Tibial artery (tissue), 4 donors: ENCODE data around the gene CDH4.

Source experiments
- DNase-seq, 2 donors: peaks; one replicate each; pipeline ENCODE4 v3.0.0-alpha.2; 2019
- H3K27ac ChIP-seq, 2 donors: fragments of 200-600 bp; sonication (generic) in 1 of 2; 1 replicate in 1 of 2; 2 replicates in 1 of 2; pipeline ENCODE4 v1.5.1; 2018 to 2019; ENCODE audit warnings: mild to moderate bottlenecking in 1 of 2
- H3K27me3 ChIP-seq, 2 donors: fragments of 200-600 bp; sonication (generic) in 1 of 2; one replicate each; pipeline versions ENCODE4 v1.5.1 to v1.6.0; 2016 to 2019
- H3K36me3 ChIP-seq, 3 donors: fragments of 200-600 bp; sonication (generic) in 2 of 3; one replicate each; pipeline ENCODE4 v1.5.1; 2016 to 2019; ENCODE audit warnings: mild to moderate bottlenecking in 2 of 3
- H3K4me1 ChIP-seq, 4 donors: fragments of 200-600 bp; sonication (generic) in 2 of 4; 1 replicate in 3 of 4; 2 replicates in 1 of 4; pipeline ENCODE4 v1.5.1; 2016 to 2019
- H3K4me3 ChIP-seq, 2 donors: fragments of 200-600 bp; sonication (generic) in 1 of 2; 1 replicate in 1 of 2; 2 replicates in 1 of 2; pipeline ENCODE4 v1.5.1; 2018 to 2019; ENCODE audit warnings: mild to moderate bottlenecking in 2 of 2
- H3K9me3 ChIP-seq, 3 donors: fragments of 200-600 bp; sonication (generic) in 1 of 3; one replicate each; pipeline ENCODE4 v1.5.1; 2016 to 2019
- CTCF ChIP-seq, 2 experiments: fragments of 200-600 bp in 1 of 2; fragments of 450-650 bp in 1 of 2; IDR thresholded peaks; one replicate each; pipeline ENCODE4 v1.5.1; 2017 to 2019; ENCODE audit warnings: antibody characterized with exemption in 2 of 2, mild to moderate bottlenecking in 1 of 2, moderate library complexity in 1 of 2
- intact Hi-C: fragments of 100-400 bp; cut with DNase I; formaldehyde crosslinking; loops from one replicate; pipeline ENCODE4 v1.15.0; 2023; ENCODE audit warnings: low total_unique reads

CDH4 gene

GRCh38 chr20:61556673-61557072 lies 304.6 kb downstream of the CDH4 start:
- DNase-seq, result no peak
- Histone ChIP-seq H3K36me3 (no peaks in the 10 kb centered on the region), H3K4me1 (no peaks in the 10 kb centered on the region), H3K27ac (no peak overlapping the region), H3K4me3 (no peak overlapping the region), H3K9me3 (peaks cover 0 to 5% (median 0%) of the 10 kb centered on the region in 3 donors), H3K27me3 (no peaks in the 10 kb centered on the region)
- intact Hi-C loops, result no loop called here
- TF ChIP-seq CTCF (IDR thresholded peaks at IDR 0.05), result no peak

- Histone ChIP-seq H3K9me3 (peaks cover 0 to 5% (median 0%) of the 10 kb centered on the region in 3 donors), H3K36me3 (no peaks in the 10 kb centered on the region), H3K27ac (no peak overlapping the region), H3K27me3 (no peaks in the 10 kb centered on the region), H3K4me1 (no peaks in the 10 kb centered on the region), H3K4me3 (no peak overlapping the region)
- DNase-seq, result no peak
- intact Hi-C loops, result no loop called here
- no peak for TF ChIP-seq CTCF (IDR thresholded peaks at IDR 0.05)
These were observed 305.6 kb downstream of the CDH4 start for GRCh38 chr20:61557621-61558020.

DNA sequence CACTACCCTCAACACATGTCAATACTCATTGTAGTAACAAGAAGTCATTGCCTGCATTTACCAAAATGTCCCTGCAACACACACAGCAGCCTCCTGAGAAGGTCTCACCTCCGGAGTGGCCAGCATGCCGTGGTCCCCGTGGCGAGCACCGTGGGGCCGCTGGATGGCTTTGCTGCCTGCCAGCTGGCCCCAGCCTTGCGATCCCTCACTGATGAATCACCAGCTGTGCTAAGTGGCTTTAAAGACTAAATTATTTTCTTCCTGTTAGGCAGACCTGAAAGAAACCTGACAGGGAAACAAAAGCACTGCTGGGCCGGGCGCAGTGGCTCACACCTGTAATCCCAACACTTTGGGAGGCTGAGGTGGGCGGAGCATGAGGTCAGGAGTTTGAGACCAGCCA lies 306.7 kb downstream of the CDH4 start:
- no peak for TF ChIP-seq CTCF (IDR thresholded peaks at IDR 0.05)
- intact Hi-C loops, result no loop called here
- Histone ChIP-seq H3K4me1 (no peaks in the 10 kb centered on the region), H3K27me3 (peaks cover 0 to 2% of the 10 kb centered on the region in 2 donors), H3K9me3 (peaks cover 0 to 5% (median 0%) of the 10 kb centered on the region in 3 donors), H3K36me3 (no peaks in the 10 kb centered on the region), H3K4me3 (no peak overlapping the region), H3K27ac (no peak overlapping the region)
- DNase-seq, result no peak

GRCh38 chr20:61559706-61560315 lies 307.8 kb downstream of the CDH4 start:
- no peak overlapping the region for H3K4me3 ChIP-seq
- H3K27ac ChIP-seq, result no peak overlapping the region
- TF ChIP-seq CTCF (IDR thresholded peaks at IDR 0.05), result no peak
- H3K27me3 ChIP-seq, result peaks cover 0 to 2% of the 10 kb centered on the region in 2 donors
- no peaks in the 10 kb centered on the region for H3K36me3 ChIP-seq
- intact Hi-C loops, result no loop called here
- DNase-seq, result no peak
- no peaks in the 10 kb centered on the region for H3K4me1 ChIP-seq
- H3K9me3 ChIP-seq, result peaks cover 0 to 5% (median 0%) of the 10 kb centered on the region in 3 donors

DNA sequence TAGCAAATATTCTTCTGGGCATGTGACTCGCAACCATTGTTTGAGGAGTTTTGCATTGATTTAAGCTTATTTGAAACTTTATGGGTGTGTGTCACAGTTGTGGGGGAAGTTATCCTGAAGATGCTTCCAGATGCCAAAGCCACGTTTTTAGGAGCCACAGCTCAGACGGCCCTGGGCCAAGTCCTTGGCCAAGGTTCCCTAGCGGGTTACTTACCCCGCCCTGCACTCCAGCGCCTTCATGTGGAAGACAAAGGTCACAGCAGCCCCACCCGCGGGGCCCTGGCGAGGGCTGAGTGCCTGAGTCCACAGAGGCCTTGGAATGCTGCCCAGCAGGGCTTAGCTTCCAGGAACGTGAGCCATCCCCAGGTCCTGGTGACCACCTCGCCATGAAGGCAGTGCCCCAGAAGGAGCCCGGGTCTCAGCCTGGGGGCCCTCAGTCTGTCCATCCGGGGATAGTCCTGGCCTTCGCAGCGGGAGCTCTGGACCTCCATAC lies 308.3 kb downstream of the CDH4 start:
- H3K4me1 ChIP-seq, result no peaks in the 10 kb centered on the region
- TF ChIP-seq CTCF (IDR thresholded peaks at IDR 0.05), result no peak
- no peaks in the 10 kb centered on the region for H3K36me3 ChIP-seq
- intact Hi-C loops, result no loop called here
- no peak overlapping the region for H3K27ac ChIP-seq
- H3K9me3 ChIP-seq, result no peaks in the 10 kb centered on the region
- no peak for DNase-seq
- peaks cover 0 to 3% of the 10 kb centered on the region in 2 donors for H3K27me3 ChIP-seq
- no peak overlapping the region for H3K4me3 ChIP-seq
